Duodenal mucosa (tissue), 2 donors: ENCODE measurements around the gene AXL.

Experiments used
- H3K27ac ChIP-seq: one replicate; pipeline ENCODE4 v1.7.0; 2013; ENCODE audit warnings: low read depth, low read length
- H3K27me3 ChIP-seq, 2 donors: one replicate each; pipeline ENCODE4 v1.7.0; 2013; ENCODE audit warnings: low read length in 2 of 2, control low read depth in 1 of 2; ENCODE audit not compliant: insufficient read depth in 2 of 2, control insufficient read depth in 1 of 2
- H3K36me3 ChIP-seq, 2 donors: one replicate each; pipeline ENCODE4 v1.7.0; 2013; ENCODE audit warnings: low read length in 2 of 2, control low read depth in 1 of 2; ENCODE audit not compliant: insufficient read depth in 2 of 2, control insufficient read depth in 1 of 2
- H3K4me1 ChIP-seq, 2 donors: one replicate each; pipeline ENCODE4 v1.7.0; 2013; ENCODE audit warnings: low read length in 2 of 2, control low read depth in 1 of 2; ENCODE audit not compliant: insufficient read depth in 2 of 2, control insufficient read depth in 1 of 2
- H3K4me3 ChIP-seq, 2 donors: one replicate each; pipeline ENCODE4 v1.7.0; 2013; ENCODE audit warnings: low read length in 2 of 2, low read depth in 1 of 2
- H3K9ac ChIP-seq, 2 donors: one replicate each; pipeline ENCODE4 v1.7.0; 2013; ENCODE audit warnings: low read length in 2 of 2, low read depth in 1 of 2
- H3K9me3 ChIP-seq, 2 donors: one replicate each; pipeline ENCODE4 v1.7.0; 2013; ENCODE audit warnings: low read length in 2 of 2, control low read depth in 1 of 2; ENCODE audit not compliant: control insufficient read depth in 1 of 2

The AXL gene

GRCh38 chr19:41234512-41235168 is 15.6 kb downstream of the AXL start:
- Histone ChIP-seq H3K4me1 (peaks cover 5 to 7% of the 10 kb centered on the region in 2 donors), H3K27me3 (peaks cover 0 to 1% of the 10 kb centered on the region in 2 donors), H3K4me3 (no peak overlapping the region), H3K9me3 (no peaks in the 10 kb centered on the region), H3K27ac (no peak overlapping the region), H3K9ac (no peak overlapping the region), H3K36me3 (peaks cover 0 to 11% of the 10 kb centered on the region in 2 donors)

- Histone ChIP-seq H3K4me1 (peaks cover 5 to 7% of the 10 kb centered on the region in 2 donors), H3K27me3 (no peaks in the 10 kb centered on the region), H3K36me3 (peaks cover 0 to 11% of the 10 kb centered on the region in 2 donors), H3K27ac (no peak overlapping the region), H3K9ac (no peak overlapping the region), H3K9me3 (no peaks in the 10 kb centered on the region), H3K4me3 (no peak overlapping the region)
These were observed 16.5 kb downstream of the AXL start for GRCh38 chr19:41235480-41235879.

- Histone ChIP-seq H3K27ac (no peak overlapping the region), H3K27me3 (no peaks in the 10 kb centered on the region), H3K4me1 (peaks cover 5 to 7% of the 10 kb centered on the region in 2 donors), H3K9me3 (no peaks in the 10 kb centered on the region), H3K36me3 (peaks cover 0 to 19% of the 10 kb centered on the region in 2 donors), H3K9ac (no peak overlapping the region), H3K4me3 (no peak overlapping the region)
These were observed 19.2 kb downstream of the AXL start for GRCh38 chr19:41238244-41238643.

GRCh38 chr19:41239363-41239762 is 20.3 kb downstream of the AXL start:
- Histone ChIP-seq H3K36me3 (peaks cover 0 to 23% of the 10 kb centered on the region in 2 donors), H3K4me1 (peaks cover 5 to 7% of the 10 kb centered on the region in 2 donors), H3K27me3 (no peaks in the 10 kb centered on the region), H3K27ac (no peak overlapping the region), H3K9me3 (no peaks in the 10 kb centered on the region), H3K4me3 (peak overlapping the region in 1 of 2 donors; percentile 9), H3K9ac (no peak overlapping the region)

- H3K4me1 ChIP-seq, result peaks cover 5 to 7% of the 10 kb centered on the region in 2 donors
- no peaks in the 10 kb centered on the region for H3K27me3 ChIP-seq
- no peak overlapping the region for H3K9ac ChIP-seq
- no peak overlapping the region for H3K27ac ChIP-seq
- H3K36me3 ChIP-seq, result peaks cover 0 to 23% of the 10 kb centered on the region in 2 donors
- H3K9me3 ChIP-seq, result no peaks in the 10 kb centered on the region
- no peak overlapping the region for H3K4me3 ChIP-seq
These were observed 21.0 kb downstream of the AXL start for GRCh38 chr19:41239961-41240574.

- H3K9ac ChIP-seq, result no peak overlapping the region
- H3K9me3 ChIP-seq, result no peaks in the 10 kb centered on the region
- peaks cover 0 to 25% of the 10 kb centered on the region in 2 donors for H3K36me3 ChIP-seq
- H3K4me1 ChIP-seq, result peaks cover 5 to 7% of the 10 kb centered on the region in 2 donors
- no peak overlapping the region for H3K4me3 ChIP-seq
- H3K27me3 ChIP-seq, result no peaks in the 10 kb centered on the region
- H3K27ac ChIP-seq, result no peak overlapping the region
These were observed 22.8 kb downstream of the AXL start for GRCh38 chr19:41241859-41242258.

GRCh38 chr19:41244117-41244516 is 25.1 kb downstream of the AXL start:
- no peaks in the 10 kb centered on the region for H3K27me3 ChIP-seq
- H3K36me3 ChIP-seq, result peaks cover 4 to 29% of the 10 kb centered on the region in 2 donors
- H3K4me1 ChIP-seq, result peaks cover 3 to 5% of the 10 kb centered on the region in 2 donors
- H3K9me3 ChIP-seq, result no peaks in the 10 kb centered on the region
- no peak overlapping the region for H3K4me3 ChIP-seq
- H3K9ac ChIP-seq, result no peak overlapping the region
- no peak overlapping the region for H3K27ac ChIP-seq

- Histone ChIP-seq H3K4me1 (no peaks in the 10 kb centered on the region), H3K27ac (no peak overlapping the region), H3K9ac (no peak overlapping the region), H3K4me3 (no peak overlapping the region), H3K27me3 (no peaks in the 10 kb centered on the region), H3K36me3 (peaks cover 4 to 28% of the 10 kb centered on the region in 2 donors), H3K9me3 (no peaks in the 10 kb centered on the region)
These were observed 26.8 kb downstream of the AXL start for GRCh38 chr19:41245843-41246242.

GRCh38 chr19:41248895-41249294 is 29.9 kb downstream of the AXL start:
- no peaks in the 10 kb centered on the region for H3K4me1 ChIP-seq
- no peaks in the 10 kb centered on the region for H3K27me3 ChIP-seq
- no peak overlapping the region for H3K4me3 ChIP-seq
- no peaks in the 10 kb centered on the region for H3K9me3 ChIP-seq
- no peak overlapping the region for H3K27ac ChIP-seq
- no peak overlapping the region for H3K9ac ChIP-seq
- H3K36me3 ChIP-seq, result peaks cover 4 to 24% of the 10 kb centered on the region in 2 donors

- peaks cover 4 to 24% of the 10 kb centered on the region in 2 donors for H3K36me3 ChIP-seq
- H3K9me3 ChIP-seq, result no peaks in the 10 kb centered on the region
- no peak overlapping the region for H3K27ac ChIP-seq
- H3K4me1 ChIP-seq, result no peaks in the 10 kb centered on the region
- H3K27me3 ChIP-seq, result no peaks in the 10 kb centered on the region
- no peak overlapping the region for H3K4me3 ChIP-seq
- H3K9ac ChIP-seq, result no peak overlapping the region
These were observed 30.8 kb downstream of the AXL start for GRCh38 chr19:41249707-41250423.
